Left lung (tissue), 10 donors: ENCODE measurements around the gene KCNC1. TPM values are rescaled to one million over a fixed set of nuclear protein-coding genes. Genes with fewer than 3 reads are reported as not detected.

Experiments
- ATAC-seq: fragments of 200-7000 bp; cut with Tn5 transposase; one replicate; pipeline ENCODE4 v1.9.1; 2020; ENCODE audit warnings: moderate library complexity
- DNase-seq, 4 donors: peaks; one replicate each; pipeline ENCODE4 v3.0.0-alpha.2; 2013 to 2020
- H3K27ac ChIP-seq, 2 donors: fragments of 200-600 bp; sonication (generic) in 1 of 2; one replicate each; pipeline versions ENCODE4 v1.5.0 to v1.8.0; 2020 to 2021
- H3K27me3 ChIP-seq, 2 donors: fragments of 200-600 bp; sonication (generic) in 1 of 2; one replicate each; pipeline versions ENCODE4 v1.5.0 to v1.8.0; 2020 to 2021
- H3K36me3 ChIP-seq, 2 donors: fragments of 200-600 bp; sonication (generic) in 1 of 2; one replicate each; pipeline versions ENCODE4 v1.5.0 to v1.8.0; 2020 to 2021
- H3K4me1 ChIP-seq, 2 donors: fragments of 200-600 bp; one replicate each; pipeline ENCODE4 v1.8.0; 2021
- H3K4me3 ChIP-seq, 2 donors: fragments of 200-600 bp; sonication (generic) in 1 of 2; one replicate each; pipeline versions ENCODE4 v1.5.0 to v1.8.0; 2020 to 2021; ENCODE audit warnings: mild to moderate bottlenecking in 1 of 2
- H3K9me3 ChIP-seq, 2 donors: fragments of 200-600 bp; sonication (generic) in 1 of 2; one replicate each; pipeline versions ENCODE4 v1.5.0 to v1.8.0; 2020 to 2021
- intact Hi-C, 2 donors: fragments of 100-400 bp; cut with DNase I; formaldehyde crosslinking; loops; one replicate each; pipeline versions ENCODE4 v1.11.2 to v1.14.2; 2022
- polyA plus RNA-seq, 6 donors: library from polyadenylated mRNA; unstranded; fragments of 120-200 nt; gene quantifications; one replicate each; pipeline ENCODE4 v1.2.1, GENCODE V29; 2013; ENCODE audit not compliant: insufficient read length in 6 of 6
- total RNA-seq, 2 donors: library from RNA; stranded (reverse); fragmentation: NEBNext Ultra II Directional; extraction: Animal tissue kit (Norgen Biotek cat#: 25700); gene quantifications; one replicate each; pipeline ENCODE4 v1.2.1, GENCODE V29; 2021
- TF ChIP-seq, protein P1 (sequence below), 2 donors: fragments of 200-600 bp; sonication (generic) in 1 of 2; IDR thresholded peaks; one replicate each; pipeline versions ENCODE4 v1.5.0 to v1.8.0; 2021; ENCODE audit warnings: antibody characterized with exemption in 2 of 2
- donor health status: DM: no; HTN: yes; CAD: no.
- donor health status: DM: no; HTN: no; CAD: no.

The KCNC1 gene
- total and polyA plus RNA-seq, 8 donors = 0.78 to 1.2 (median 0.89) TPM; not detected in 2

DNA sequence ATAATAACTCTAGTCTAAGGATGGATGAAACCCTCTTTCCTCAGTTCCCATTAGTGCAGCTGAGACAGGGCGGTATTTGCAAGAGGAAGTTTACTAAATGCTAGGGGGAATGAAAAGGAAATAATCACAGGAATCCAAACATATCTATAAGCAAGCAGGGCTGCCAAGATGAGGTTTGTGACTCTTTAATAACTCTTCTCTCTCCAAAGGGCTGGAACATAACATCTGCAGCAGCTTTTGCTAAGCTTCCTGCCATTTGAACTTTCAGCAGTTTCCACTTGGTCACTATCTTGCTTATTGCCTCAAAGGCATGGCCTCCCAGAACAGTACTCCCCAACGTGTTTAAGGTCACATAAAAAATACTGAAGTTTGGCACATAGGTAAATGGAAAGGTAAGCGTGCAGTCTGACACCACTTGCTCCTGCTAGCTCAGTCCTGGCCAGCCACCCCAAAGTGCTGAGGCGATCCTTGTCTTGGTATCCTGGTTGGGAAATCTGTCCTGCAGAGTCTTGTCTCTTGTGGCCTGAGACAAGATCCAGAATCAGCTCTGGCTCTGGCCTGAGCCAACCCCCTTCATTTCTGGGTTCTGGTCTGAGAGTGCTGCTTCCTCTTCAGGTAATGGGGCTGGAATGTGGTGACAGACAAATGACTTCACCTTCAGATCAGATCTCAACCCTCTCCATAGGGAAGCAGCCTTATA is 81.8 kb downstream of the KCNC1 start:
- no peaks in the 10 kb centered on the region for H3K9me3 ChIP-seq
- no peak overlapping the region for H3K27ac ChIP-seq
- H3K36me3 ChIP-seq = no peaks in the 10 kb centered on the region
- H3K27me3 ChIP-seq = no peaks in the 10 kb centered on the region
- TF ChIP-seq, protein P1, sequence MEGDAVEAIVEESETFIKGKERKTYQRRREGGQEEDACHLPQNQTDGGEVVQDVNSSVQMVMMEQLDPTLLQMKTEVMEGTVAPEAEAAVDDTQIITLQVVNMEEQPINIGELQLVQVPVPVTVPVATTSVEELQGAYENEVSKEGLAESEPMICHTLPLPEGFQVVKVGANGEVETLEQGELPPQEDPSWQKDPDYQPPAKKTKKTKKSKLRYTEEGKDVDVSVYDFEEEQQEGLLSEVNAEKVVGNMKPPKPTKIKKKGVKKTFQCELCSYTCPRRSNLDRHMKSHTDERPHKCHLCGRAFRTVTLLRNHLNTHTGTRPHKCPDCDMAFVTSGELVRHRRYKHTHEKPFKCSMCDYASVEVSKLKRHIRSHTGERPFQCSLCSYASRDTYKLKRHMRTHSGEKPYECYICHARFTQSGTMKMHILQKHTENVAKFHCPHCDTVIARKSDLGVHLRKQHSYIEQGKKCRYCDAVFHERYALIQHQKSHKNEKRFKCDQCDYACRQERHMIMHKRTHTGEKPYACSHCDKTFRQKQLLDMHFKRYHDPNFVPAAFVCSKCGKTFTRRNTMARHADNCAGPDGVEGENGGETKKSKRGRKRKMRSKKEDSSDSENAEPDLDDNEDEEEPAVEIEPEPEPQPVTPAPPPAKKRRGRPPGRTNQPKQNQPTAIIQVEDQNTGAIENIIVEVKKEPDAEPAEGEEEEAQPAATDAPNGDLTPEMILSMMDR (IDR thresholded peaks at IDR 0.05) = no peak
- peak in 1 of 4 donors; percentile 40 for DNase-seq
- no peak for ATAC-seq
- H3K4me3 ChIP-seq = no peak overlapping the region
- H3K4me1 ChIP-seq = no peaks in the 10 kb centered on the region
- intact Hi-C loops = no loop called here

DNA sequence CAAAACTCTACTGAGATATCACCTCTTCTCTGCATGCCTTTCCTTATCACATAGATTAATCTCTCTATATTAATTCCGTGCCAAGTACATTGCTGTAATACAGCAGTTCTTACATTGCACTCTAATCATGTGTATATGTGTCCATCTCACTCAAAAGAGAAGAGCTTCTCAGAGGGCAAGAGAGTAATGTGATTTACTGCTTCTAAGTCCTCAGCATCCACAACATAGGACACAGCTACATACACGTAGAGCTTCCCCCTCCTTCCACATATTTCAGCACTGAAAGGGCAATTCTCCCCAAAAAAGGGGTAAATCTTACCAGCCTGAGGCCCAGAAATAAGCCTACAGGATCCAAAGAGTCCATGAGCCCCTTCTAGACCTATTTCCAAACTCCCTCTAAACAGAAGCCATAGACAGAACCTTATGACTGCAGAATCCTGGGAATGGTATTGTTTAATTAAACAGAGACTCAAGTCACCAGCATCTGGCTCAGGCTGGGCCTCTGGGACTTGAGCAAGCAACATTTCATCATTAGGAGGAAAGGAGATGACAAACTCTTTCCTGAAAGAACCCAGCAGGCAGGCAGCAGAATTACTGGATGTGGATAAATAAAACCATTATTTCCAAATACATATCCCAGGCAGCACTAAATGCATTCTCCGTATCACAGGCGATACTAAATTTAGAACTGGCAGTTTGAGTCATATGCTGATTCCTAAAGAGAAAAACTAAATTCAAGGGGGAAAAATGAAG is 87.2 kb downstream of the KCNC1 start:
- no peaks in the 10 kb centered on the region for H3K36me3 ChIP-seq
- H3K4me3 ChIP-seq = no peak overlapping the region
- H3K4me1 ChIP-seq = peaks cover 7 to 16% of the 10 kb centered on the region in 2 donors
- TF ChIP-seq, protein P1 (IDR thresholded peaks at IDR 0.05) = no peak
- peak; percentile 55 for ATAC-seq
- peak overlapping the region in 1 of 2 donors; percentile 43 for H3K27ac ChIP-seq
- DNase-seq = peak in 2 of 4 donors; percentile 50 to 66
- H3K9me3 ChIP-seq = no peaks in the 10 kb centered on the region
- intact Hi-C loops = no loop called here
- no peaks in the 10 kb centered on the region for H3K27me3 ChIP-seq

DNA sequence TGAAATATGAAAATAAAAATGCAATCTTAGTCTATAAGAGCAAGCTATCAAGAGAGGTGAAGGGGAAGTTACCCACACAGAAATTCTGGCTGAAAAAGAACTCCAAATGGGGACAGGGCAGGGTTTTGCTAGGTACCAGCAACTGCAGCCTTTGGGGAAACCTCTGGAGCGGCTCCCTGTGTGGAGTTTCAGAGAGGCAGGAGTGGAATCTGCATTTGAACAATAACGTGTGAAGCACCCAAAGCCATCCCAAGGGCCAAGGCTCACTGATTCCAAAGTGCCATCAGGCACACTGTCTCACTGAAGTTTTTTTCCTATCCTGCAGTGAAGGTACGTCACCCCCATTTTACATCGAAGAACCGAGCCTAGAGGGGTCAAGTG is 87.8 kb downstream of the KCNC1 start:
- intact Hi-C loops = no loop called here

DNA sequence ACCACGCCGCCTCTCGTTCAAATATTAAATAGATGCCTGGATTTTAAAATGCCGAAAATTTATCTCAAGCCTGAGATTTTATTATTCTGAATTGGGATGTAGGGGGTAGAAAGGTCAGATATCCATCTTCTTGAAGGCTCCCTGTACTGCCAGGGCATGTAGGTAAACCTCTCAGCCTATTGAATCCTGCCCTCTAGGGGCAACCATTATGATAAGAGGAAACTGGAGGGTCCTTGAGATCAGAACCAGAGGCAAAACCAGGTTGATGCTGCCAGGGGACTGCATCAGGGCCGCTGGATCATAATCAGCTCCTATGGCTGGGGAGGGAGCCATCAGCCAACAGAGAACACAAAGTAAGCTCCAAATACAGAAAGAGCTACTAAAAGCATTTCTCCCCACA is 92.4 kb downstream of the KCNC1 start:
- DNase-seq (no peak), ATAC-seq (no peak)
- Histone ChIP-seq H3K4me3 (no peak overlapping the region), H3K36me3 (no peaks in the 10 kb centered on the region), H3K27ac (no peak overlapping the region), H3K4me1 (peaks cover 11 to 12% of the 10 kb centered on the region in 2 donors), H3K9me3 (no peaks in the 10 kb centered on the region), H3K27me3 (no peaks in the 10 kb centered on the region)
- intact Hi-C loops = no loop called here
- TF ChIP-seq, protein P1 (IDR thresholded peaks at IDR 0.05) = no peak

More for the DNA sequence above, 87.8 kb downstream of the KCNC1 start:
- Histone ChIP-seq H3K36me3 (no peaks in the 10 kb centered on the region), H3K9me3 (no peaks in the 10 kb centered on the region), H3K27ac (peak overlapping the region in 1 of 2 donors; percentile 43), H3K4me1 (peaks cover 7 to 16% of the 10 kb centered on the region in 2 donors), H3K27me3 (no peaks in the 10 kb centered on the region), H3K4me3 (no peak overlapping the region)
- TF ChIP-seq, protein P1 (IDR thresholded peaks at IDR 0.05) = no peak
- no peak for ATAC-seq
- no peak for DNase-seq

DNA sequence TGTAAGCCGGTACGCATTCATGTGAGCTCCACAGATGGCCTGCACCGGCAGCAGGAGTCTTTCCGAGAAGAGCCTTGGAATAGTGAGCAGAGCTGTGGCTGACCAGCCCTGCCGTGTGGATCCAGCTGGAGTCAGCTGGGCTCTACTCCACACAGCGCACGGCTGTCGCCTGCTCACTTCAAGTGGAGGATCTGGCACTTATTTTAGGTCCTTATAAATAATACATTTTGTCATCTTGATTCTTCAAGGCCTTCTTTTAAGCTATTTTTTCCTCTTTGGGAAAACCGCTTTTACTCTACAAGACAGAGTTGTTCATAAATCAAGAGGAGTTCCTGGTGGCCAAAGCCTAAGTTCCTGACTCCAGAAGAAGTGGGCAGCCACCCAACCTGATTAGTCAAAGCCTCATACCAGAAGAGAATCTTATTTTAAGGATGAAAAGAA is 93.8 kb downstream of the KCNC1 start:
- intact Hi-C loops = no loop called here
- Histone ChIP-seq H3K4me1 (peaks cover 0 to 5% of the 10 kb centered on the region in 2 donors), H3K27ac (no peak overlapping the region), H3K36me3 (no peaks in the 10 kb centered on the region), H3K9me3 (no peaks in the 10 kb centered on the region), H3K27me3 (no peaks in the 10 kb centered on the region), H3K4me3 (no peak overlapping the region)
- peak; percentile 78 for ATAC-seq
- peak in 3 of 4 donors; percentile 39 to 89 (median 73) for DNase-seq
- TF ChIP-seq, protein P1 (IDR thresholded peaks at IDR 0.05) = no peak
